ENCODE results near the gene GMNN.

Gene GMNN

DNA sequence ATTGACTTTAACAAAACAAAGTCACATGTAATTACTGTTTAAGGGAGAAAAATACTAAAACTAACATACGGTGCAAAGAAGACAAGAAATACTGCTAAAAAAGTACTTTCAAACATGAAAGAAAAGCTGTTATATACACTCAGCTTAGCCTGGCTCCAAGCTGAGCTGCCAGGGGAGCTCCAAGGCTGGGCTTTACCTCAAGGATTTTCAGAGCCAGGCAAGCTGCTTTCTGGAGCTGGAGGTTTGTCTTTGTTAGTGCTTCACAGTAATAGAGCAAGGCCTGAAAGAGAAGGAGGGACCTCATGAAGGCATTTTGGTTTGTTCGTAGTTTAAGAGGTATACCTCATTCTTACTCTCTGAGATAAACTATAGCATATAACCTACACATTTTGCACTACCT, 43.6 kb downstream of the GMNN start:
- DNase-seq: no peak

DNA sequence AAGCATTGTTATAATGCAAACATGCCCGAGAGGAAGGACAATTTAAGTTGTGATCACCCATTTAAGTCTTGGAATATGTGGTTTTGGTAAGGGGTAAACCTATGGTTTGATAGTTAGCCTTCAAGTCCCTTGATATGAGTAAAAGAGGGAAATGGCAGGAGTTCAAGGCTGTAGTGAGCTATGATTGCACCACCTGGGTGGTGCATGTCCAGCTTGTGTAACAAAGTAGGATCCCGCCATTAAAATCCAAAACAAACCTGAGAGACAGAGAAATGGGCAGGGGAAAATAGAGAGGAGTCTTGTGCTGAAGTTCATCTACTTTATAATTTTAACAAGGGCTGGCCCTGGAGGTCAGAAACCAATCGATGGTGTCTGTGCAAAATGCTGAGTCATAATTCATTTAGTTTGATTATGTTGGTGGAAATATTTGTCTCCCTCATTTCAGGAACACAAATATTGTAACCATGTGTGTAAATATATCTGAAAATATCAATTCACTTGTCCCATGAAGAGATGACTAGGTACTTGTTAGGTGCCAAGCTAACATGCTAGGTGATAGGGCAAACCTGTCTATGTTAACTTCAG, 47.2 kb downstream of the GMNN start:
- DNase-seq: no peak

DNA sequence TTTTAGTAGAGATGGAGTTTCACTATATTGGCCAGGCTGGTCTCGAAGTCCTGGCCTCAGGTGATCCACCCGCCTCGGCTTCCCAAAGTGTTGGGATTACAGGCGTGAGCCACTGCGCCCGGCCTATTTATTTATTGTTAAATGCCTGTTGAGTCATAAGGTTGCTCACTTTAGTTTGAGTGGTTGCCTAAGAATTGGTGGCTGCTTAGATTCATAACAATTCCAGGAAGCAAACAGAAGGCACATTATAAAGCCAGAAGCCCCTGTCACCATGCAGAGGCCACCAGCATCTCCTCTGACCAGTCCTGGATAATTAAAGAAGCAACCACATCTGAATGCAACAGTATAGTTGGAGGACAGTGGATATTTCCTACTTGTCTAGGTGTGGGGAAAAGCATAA, 48.0 kb downstream of the GMNN start:
- DNase-seq: no peak

DNA sequence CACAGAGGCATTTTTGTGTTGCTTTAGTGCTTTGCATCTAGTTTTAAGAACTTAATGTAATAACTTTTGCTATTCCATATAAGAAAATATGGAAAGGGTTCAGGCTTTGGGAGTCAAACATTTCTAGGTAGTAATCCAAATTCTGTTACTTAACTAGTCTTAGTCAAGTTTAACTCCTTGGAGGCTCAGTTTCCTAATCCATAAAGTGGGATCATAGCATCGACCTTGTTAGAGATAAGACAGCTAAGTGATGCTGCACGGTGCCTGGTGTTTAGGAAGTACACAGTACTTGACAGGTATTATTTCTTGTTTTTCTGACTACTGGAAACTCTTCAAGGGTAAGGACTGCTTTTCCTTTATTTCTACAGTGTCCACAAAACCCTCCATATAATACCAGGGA, 48.4 kb downstream of the GMNN start:
- DNase-seq: no peak

DNA sequence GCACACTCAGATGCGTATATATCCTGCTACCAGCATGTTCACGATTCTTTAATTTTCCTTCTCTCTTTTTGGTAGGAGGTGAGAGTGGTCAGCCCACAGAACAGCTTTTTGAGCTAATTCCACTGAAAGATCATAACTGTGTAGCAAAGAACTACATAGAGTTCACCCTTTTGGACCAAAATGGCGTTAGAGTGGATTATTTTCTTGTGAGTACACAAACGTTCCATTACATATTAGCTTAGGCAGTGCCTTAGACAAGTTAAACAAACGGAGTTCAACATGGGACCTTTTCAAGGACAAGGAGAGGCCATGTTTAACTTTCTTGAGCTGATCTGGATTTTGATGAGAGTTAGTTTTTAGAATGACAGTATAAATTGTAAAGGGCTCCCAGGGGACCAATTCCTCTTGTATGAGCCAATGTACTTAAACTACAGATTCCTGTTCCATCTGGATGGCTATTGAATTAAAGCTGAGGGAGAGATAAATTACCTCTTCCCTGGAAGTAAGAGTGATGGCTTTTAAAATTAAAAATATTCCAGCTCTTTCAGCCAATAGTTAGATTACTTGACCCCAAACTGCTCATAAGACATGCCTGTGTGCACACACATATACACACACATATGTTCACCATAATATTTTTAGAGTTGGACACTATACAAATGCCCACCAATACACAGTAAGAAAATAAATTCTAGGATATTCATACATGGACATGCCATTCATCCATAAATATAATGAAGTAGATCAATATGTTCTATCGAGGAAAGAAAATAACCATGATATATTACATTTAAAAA, 49.6 kb downstream of the GMNN start:
- no peak for DNase-seq

DNA sequence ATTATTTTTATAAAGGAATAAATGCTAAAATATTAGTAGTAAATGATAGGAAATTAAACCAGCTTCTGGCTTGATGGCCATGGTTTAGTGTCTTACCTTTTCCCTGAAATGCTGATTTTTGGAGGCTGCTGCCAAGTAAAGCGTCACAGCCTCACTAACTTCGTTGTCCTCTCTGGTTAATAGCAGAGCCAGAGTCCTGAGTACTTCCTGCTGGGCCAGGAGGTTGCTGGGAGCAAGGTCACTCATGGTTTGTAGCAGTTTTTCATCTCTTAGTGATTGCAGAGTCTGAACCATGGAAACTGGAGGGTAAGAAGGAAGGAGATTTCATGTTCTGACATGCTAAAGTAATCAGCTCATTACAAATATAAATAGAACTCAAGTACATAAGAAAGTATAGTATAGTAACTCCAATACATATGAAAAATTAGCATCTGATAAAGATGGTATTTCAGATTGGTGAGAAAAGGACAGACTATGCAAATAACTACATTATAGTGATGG, 50.4 kb downstream of the GMNN start:
- DNase-seq: no peak

DNA sequence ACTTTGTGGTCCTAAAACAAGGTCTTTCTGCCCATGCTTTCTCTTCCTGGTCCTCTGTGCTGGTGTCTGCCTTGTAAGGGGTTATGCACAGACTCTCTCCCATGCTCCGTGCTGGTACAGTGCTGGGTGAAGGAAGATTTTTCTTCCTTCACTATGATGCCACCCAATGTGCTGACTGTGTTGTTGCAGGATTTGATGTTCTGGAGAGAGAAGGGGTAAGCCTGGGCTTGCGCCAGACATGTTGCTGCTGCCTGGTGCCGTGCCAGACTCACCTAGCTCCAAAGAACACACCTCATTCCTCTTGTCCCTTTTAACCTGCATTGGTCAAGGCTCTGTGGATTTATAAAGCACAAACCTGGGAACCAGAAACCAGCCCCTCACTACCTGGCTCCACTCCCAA, 52.4 kb downstream of the GMNN start:
- DNase-seq: peak; percentile 10

DNA sequence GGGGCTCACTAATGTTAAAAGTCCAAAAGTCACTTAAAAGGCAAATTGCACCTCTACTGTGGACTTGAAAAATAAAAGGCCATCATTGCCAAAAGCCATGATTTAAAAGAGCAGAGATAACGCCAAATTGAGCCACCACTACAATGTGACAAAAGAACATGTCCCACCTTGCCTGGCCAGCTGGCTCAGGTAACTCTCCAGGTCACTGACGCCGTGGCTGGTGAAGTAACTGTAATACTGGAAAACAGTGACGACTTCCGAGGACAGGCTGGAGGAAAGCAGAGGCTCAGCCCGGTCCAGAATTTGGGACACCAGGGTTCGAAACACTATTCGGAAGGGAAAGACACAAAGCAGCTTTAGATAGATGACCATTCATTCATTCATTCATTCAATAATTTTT, 53.2 kb downstream of the GMNN start:
- DNase-seq: no peak

DNA sequence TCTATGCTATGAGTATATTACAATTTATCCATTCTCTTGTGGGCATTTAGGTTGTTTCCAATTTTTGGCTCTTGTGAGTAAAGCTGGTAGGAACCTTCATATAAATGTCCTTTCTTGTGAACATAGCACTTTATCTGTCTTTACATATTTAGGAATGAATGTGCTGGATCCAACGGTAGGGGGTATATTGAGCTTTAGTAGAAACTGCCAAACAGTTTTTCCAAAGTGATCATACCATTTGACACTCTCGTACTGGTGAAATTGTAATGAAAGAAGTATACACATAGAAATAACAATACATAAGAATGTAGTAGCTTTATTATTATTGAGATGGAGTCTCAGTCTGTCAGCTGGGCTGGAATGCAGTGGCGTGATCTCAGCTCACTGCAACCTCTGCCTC, 54.9 kb downstream of the GMNN start:
- no peak for DNase-seq

DNA sequence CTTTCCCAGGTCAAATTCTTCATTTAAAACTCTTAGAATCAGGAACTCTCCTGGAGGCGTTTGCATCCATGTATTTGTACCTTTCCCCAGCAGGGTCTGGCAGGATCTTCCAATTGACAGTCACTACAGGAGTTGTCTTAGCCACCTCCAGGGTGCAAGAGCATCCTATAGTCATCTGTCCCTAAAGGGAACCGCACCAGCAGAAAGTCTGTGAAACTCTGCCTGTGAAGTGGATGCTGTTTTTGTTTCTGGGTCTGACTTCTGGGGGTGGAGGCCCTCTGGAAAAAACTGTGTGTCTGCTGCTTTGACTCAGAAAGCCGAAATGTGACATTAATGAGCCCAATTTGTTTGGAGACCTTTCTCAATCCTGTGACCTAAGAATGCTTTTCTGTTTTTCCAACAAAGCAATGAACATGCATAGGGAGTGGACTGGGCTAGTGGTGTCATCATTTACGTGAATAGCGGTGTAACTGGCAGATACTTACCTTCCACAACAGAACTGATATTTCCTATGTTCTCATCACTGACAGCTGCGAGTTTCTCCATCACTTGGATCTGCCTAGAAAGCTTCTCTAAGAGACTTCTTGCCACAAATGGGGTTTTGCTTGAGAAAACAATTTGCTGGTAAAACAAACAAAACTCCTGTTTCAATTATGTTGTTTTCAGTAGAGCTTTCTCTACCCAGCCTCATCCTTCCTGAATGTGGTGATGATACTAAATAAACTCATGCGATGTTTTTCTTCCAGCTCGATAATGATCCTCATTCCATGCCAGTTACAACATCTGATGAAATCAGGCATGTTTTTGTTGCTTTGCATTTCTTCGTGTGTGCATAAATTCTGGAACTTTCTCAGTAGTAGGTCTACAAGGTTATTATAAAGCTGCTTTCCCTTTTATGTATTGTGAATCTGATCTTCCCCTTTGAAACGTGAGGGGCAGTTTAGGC, 57.3 kb downstream of the GMNN start:
- DNase-seq: no peak

DNA sequence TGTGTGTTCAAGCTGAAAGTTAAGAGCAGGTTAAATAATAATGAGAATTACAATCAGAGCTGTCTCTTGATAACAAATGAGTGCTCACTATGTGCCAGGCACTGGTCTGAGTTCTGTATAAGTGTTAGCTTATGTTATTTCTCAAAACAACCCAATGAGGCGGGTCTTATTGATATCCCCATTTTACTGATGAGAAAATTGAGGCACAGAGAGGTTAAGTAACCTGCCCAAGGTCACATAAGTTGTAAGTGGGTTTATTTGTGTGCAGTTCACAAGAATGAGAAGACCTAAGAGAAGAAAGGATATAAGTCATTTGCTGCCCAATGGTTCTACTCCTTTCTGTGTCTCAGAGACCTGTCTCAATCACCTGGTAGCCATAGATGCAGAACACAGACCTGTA, 58.1 kb downstream of the GMNN start:
- no peak for DNase-seq

DNA sequence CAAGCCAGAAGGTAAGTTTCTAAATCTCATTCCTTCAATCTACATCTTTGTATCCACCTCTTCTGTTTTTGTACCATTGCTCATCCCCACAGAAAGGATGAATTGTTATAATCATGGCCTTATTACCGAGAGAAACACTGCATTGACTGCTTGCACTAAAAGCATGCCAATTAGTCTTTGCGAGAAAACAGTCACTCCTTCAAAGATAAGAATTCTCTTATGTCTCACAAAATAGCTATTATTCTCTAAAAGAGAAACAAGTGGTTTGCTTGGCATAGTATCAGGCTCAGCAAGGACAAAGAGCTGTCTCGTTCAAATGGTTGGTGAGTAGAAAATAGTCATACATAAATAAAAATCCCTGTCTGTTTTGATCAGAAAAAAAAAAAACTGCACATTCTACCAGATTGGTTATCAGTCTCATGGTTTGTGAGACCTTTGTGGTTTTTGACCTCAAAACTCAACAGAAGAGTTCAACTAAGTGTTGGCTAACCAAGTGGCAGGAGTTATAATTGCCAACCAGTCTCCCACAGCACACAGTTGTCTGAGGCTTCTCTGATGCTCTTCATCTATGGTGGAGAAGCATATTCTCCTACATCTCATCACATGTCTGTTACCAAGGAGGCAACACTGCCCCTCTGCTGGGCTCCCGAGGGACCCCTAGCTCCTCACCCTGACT, 59.1 kb downstream of the GMNN start:
- DNase-seq: no peak
